ENCODE data around the gene ZNF436.

- TF ChIP-seq POLR2A (IDR thresholded peaks at IDR 0.05; ENCODE audit: low read depth, low read length) (no peak), POLR2AphosphoS5 (IDR thresholded peaks at IDR 0.05; ENCODE audit: low read depth, low read length) (no peak), SPI1 (IDR thresholded peaks at IDR 0.05; ENCODE audit: low read depth, low read length) (no peak), TAF1 (IDR thresholded peaks at IDR 0.05; ENCODE audit: low read depth, low read length) (no peak), POU2F2 (IDR thresholded peaks at IDR 0.05; ENCODE audit: low read depth, low read length) (no peak)
Observed at GRCh38 chr1:23354245-23354644, 15.4 kb downstream of the ZNF436 start.

Measured in GM12891 (cell line).